NCI-H2227 (cell line): ENCODE measurements around the gene ATP2B2.

ENCODE experiments used
- DNase-seq: peaks from one replicate; lab custom pipeline; 2025; ENCODE audit not compliant: unreplicated experiment; lab: John Stamatoyannopoulos, UW

Gene ATP2B2

DNA sequence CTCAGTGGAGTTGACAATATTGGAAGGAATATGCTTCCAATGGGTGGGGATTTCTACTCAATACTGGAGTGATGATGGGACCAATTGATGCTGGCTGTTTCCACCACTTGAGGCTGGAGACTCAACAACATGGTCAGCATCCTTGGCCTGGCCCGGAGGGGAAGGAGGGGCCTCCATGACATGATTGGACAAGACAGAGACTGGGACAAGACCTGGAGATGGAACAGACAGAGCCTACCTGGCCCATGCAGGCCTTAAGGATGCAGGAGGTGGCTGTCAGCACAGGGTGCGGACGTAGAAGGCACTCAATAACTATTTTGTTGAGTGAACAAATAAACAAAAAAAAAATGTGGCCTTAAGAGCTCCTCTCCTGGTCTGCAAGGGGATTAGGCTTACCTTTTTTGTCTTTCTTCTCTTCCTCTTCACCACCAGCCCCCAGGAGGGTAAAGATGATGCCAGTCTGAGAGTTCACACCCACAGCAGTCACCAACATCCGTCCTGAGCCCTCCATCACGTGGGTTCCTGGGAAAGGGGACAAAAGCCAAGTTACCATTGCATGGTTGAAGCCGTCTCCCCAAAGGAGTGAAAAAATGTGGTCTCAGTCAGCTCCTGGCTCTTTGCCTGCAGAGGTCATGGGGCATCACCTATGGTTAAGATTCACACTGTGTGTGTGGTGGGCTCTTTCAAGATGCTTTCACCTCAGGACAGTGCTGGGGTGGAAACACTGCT lies 117.3 kb downstream of the ATP2B2 start:
- DNase-seq = peak; percentile 20

DNA sequence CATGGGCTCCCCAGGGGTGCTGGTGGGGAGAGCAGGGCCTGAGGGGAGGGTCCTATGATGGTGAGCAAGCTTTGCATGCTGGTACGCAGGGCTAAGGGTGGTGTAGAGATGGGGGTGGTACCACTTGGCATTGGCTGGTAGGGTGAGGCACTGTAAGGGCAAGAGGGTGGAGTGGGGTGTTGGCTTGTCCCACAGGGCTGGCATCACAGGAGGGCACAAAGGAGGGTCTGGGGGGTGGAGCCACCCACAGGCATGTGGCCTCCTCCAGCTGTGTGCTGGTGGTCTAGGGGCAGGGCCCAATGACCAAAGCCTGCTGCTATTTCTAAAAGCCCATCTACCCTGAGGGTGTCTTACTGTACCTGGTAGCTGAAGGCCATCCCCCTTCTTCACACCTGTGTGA lies 119.3 kb downstream of the ATP2B2 start:
- no peak for DNase-seq

DNA sequence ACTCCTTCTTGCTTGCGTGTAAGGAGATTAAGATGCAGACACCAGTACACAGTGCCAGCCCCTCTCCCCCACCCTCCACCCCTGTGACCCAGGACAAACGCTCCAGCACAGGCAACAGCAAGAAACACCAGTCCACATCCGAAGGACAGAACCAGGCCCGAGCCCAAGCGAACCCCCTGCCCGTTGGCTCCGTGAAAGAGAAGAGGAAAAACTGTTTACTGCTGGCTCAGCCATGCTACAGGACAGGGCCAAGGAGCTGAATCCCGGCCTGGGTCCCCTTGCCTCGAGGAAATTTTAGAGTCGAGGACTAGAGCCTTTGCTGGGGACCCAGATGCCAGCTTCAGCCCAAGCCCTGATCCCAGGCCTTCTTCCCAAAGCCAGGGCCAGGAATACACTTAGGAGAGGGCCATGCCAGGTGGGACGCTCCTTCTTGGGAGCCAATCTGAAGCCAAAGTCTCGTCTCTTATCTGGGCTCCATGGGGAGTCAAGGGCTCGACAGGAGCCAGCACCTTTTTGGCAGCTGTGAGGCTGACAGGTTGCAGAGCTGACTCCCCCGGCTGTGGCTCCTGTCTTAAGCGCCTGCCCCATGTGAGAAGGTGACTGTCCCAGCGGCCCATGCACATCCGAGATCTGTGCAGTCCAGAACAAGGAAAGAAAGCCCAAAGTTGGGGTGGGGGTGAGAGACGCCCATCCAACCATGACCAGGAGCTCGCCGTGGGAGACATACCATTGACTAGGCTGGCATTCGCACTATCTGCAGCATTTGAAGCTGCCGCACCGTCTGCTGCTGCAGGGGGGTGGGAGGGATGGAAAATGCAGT lies 120.6 kb downstream of the ATP2B2 start:
- no peak for DNase-seq

DNA sequence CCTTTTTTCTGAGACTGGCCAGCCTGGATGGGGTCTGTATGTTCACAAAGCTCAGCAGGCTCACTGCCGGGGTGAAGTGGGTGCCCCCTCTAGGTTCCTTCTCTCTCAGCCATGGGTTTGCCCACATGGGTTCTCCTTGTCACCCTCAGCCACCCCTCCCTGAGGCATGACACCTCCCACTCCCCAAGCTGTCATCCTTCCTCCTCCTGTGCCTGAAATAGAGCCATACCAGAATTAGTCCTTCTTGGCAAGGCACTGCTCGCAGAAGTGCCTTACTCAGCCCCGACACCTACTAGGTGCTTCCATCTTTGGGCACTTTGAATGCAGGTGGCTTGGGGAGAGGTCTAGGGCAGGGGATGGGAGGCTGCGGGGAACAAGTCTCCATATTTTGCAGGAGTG lies 121.5 kb downstream of the ATP2B2 start:
- no peak for DNase-seq

DNA sequence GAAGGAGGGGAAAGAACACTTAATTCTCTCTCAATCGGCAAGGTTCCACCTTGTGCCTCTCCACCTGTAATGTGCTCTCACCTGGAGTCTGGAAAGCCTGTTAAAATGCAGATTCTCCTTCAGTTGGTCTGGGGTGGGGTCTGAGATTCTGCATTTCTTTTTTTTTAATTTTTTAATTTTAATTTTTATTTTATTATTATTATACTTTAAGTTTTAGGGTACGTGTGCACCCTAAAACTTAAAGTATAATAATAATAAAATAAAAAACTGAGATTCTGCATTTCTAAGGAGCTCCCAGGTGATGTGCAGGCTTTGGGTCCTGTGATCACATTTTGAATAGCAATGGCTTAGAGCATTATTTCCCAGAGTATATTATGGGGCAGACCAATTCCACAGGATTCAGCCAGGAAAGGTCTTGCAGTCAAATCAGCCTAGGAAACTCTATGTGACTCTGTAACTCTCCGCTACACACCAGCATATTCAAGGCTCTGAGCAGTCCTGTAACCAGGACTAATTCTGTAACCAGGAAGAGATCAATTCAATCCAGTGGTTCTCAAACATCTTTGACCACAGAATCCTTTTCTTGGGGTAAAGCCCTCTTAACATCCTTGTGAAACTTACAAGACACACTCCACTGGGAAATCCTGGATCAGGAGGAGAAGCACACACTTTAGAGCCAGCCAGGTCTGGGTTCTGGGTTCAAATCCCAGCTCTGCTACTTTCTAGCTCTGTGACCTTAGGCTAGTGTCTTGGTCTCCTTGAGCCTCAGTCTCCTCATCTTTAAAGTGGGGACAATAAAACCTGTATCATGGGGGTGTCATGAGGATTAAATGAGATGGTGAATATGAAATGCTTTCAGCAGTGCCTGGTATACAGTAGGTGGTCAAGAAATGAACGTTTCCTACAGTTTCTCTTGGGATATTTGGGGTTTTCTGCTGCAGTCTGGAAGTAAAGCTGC lies 122.2 kb downstream of the ATP2B2 start:
- DNase-seq = no peak

DNA sequence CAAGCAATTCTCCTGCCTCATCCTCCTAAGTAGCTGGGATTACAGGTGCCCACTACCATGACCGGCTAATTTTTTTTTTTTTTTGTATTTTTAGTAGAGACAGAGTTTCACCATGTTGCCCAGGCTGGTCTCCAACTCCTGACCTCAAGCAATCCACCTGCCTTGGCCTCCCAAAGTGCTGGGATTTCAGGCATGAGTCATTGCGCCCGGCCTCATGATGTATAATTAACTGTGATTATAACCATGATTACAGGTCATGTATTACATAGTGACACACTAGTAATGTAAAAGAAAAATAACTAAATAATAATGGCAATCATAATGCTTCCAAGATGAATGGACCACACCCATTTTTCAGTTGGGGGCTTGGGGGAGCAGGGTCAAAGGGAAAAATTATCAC lies 122.9 kb downstream of the ATP2B2 start:
- peak; percentile 3 for DNase-seq

DNA sequence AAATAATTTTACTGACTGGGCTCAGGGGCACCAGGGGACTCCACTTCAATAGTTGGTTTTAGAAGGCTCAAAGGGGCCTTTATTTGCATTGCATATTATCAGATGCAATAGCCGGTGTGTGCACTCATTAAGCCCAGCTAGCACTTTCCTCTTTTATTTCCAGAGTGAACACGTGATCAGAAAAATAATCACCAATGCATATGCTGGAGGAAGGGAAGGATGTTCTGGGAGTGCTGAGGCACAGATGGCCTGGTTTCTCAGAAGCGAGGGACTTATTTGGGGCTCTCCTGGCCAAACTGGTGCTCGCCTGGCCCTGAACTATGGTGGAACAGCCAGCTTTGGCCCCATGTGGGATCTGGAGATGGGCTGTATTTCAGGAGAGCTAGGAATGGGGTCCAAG lies 124.0 kb downstream of the ATP2B2 start:
- no peak for DNase-seq

DNA sequence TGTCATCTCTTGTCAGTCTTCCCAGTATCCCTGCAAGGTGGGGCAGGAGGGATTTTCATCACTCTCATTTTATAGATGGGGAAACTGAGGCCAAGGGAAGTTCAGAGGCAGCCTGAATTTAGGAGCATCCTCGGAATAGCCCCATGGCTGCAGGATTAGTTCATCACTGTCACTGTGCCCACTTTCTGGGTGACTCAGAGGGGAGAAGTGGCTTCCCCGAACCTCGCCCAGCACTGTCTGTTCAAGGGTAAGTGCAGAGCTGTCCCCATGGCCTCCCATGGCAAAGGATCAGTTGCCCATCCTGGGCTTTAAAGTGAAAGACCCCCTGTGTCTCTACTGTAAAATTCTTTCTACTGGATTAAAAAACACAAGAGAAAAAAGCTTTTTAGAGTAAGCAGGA lies 124.5 kb downstream of the ATP2B2 start:
- DNase-seq = no peak

DNA sequence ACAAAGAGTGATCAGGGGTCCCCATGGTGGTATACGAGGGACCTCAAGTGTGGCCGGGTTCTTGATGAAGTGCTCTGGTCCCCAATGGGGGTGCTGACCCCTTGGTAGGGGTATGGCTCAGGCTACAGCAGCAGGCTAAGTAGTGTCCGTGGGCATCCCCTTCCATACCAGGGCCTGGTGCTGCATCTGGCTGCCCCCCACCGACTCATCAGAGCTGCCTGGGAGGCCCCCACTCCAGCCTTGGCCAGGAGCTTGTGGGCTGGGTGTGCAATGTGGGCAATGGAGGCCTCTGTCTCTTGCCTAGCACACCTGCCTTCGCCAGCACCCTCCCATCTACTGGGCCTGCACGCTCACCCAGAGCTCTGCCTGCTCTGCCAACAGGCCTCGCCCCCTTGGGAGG lies 125.4 kb downstream of the ATP2B2 start:
- DNase-seq = no peak

DNA sequence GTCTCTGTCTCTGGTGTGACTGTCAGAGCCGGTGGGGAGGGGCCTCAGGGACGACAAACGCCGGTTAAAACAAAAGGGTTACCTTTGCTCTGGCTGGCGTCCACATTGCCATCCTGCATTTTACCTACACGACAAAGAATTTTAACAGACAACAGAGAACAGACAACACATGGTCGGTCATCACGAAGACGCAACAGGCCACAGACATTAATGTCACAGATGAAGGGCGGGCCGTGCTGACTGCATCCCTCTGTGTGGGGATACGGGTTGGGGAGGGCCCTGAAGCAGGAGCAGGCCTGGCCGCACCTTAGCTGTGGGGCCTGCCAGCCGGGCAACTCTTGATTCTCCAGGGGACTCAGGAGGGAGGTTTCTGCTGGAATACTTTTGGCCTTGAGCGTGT lies 126.2 kb downstream of the ATP2B2 start:
- no peak for DNase-seq

DNA sequence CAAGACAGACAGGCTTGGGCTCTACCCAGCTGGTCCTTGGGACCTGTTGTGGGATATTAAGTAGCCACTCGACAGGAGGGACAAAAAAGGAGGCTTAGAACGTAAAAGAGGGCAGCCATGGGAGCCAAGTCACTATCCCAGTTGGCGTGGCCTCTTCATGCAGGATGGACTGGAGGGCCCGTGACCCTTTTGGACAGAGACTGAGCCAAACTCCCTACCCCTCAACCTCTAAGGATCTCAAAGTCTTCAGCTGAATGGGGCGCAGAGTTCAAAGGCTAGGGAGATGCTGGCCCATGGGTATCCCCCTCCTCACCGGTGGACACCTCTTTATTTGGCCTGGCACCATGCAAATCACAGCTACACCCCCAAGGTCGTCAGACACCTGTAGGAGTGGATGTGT lies 126.6 kb downstream of the ATP2B2 start:
- no peak for DNase-seq

DNA sequence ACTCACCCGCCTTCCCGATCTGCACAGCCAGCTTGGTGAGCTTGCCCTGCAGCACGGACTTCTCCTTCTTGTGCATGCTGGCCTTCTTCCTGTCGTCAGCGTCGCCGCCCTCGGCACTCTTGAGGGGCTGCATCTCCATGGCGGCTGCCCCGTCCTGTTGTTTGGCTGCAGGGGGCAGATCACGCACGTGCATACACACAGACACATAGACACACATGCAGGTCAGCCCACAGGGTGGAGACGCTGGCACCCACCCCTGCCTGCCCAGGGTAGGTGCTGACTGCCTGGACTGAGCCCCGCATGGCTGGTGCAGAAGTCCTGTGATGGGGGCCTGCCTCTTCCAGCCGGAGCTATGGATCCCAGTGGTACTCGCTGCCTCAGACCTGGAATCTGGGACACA lies 127.1 kb downstream of the ATP2B2 start:
- no peak for DNase-seq

DNA sequence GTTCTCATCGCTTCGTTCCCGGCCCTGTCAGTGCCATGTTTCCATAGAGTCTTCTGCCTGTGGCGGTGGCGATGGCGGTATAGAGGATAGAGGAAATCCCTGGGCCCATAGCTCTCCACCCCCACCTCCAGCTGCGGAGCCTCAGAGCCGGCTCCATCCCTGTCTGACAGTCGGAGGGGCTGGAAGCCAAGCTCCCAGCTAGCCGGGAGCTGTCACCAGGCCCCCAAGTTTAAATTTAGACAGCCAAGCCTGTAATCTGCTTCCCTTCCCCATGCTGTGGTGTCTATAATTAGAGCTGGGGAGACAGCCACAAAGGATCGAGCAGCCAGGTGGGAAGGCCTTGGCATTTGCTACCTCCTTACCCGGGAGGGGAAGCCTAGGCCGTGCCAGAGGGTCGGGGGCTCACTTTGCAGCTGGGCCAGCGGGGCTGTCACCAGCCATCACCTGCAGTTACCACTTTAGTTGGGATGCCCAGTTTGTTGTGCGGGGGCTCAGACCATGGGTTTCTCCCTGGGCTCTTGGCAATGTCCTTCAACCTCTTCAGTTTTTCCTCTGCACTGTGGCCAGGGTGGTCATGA lies 128.1 kb downstream of the ATP2B2 start:
- DNase-seq = peak; percentile 24

DNA sequence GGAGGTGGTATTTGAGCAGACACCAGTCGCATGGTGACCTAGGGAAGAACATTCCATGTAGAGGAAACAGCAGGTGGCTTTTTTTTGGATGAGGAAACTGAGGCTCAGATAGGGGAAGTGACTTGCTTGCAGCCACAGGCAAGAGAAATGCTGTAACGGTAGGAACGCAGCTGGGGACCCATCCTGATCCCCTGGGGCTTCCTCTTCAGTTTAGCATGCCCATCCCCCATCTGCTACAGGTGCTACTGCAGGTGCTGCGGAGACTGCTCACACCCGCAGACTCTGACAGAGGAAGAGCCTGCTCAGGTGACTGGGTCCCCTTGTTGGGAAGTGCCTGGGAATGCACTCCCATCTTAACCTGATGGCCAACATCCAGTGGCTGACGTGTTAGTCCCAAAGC lies 129.0 kb downstream of the ATP2B2 start:
- DNase-seq = no peak

DNA sequence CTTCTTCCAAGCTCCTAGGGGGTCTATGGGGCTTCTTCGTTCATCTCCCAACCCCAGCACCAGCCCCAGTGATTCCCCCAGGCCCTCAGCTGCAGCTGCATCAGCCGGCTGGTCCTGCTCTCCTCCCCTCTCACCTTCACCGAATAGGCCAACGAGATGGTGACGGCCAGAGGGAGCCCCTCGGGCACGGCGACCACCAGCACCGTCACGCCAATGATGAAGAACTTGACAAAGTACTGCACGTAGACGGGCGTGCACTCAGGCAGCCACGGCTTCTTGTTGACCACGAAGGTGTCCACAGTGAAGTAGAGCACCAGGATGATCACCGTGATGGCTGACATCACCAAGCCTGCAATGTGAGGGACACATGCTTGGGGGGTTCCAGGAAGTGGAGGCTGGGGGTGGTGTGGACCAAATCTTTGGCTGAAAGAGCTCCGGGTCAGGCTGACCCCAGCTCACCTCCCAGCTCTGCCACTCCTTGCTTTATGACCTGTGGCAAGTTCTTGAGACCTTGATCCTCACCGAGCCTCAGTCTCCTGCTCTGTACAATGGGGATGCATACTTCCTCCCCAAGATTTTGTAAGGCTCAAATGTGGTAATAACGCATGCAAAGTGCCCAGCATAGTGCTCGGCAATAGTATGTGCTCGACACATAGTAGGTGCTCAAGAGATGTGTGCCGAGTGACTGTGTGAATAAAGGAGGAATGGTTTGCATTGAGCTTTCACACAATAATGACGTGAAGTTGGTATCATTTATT lies 129.9 kb downstream of the ATP2B2 start:
- DNase-seq = no peak

DNA sequence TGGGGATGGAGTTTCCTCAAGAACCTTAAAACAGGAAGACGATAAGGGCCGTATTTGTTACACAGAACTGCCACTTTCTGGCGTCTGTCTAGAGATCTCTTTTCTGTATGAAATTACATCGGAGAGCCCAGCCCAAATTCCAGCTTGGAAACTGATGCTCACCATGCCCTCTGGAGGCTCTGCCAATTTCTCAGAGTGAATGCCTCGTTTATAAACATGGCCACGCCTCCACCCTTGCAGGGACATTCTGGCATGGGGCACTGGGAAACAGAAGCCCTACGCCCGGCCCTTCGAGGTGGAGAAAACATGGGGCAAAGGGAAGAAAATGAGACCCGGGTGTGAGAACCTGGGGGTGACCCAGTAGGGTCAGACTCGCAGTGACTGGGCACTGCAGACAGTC lies 131.1 kb downstream of the ATP2B2 start:
- no peak for DNase-seq

DNA sequence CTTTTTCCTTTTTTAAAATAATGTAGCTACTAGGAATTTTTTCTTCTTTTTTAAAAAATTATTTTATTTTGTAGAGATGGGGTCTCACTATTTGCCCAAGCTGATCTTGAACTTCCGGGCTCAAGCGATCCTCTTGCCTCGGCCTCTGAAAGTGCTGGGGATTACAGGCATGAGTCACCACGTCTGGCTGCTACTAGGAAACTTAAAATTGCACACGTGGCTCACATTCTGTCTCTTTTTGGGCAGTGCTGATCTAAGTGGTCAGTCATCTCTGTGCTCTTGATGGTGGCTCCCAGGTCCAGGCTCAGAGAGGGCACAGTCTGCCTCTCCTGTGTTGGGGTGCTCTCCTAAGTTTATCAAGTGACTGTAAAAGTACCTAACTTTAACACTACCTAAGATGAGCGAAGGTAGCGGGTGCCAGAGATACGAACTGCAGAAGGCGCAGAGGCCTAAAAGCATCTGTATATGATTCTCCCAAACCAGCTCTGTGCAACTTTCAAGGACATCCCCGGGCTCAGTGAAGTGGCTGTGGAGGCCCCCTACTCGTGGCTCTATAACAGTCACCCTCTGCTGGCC lies 131.6 kb downstream of the ATP2B2 start:
- no peak for DNase-seq

DNA sequence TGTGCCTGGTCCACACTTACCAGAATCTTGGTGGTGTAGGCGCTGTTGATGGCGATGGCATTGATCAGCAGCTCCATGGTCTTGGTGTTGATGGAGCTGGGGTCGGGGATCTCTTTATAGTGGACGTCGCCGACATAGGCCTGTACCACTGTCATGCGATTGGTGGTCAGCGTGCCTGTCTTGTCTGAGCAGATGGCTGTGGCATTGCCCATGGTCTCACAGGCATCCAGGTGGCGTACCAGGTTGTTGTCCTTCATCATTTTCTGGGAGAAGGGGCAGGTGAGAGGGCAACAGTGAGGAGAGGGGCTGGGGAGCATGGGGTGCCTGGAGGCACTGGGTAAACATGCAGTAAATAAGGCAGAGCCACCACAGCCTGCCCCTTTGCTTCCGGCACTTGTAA lies 133.6 kb downstream of the ATP2B2 start:
- DNase-seq = no peak

DNA sequence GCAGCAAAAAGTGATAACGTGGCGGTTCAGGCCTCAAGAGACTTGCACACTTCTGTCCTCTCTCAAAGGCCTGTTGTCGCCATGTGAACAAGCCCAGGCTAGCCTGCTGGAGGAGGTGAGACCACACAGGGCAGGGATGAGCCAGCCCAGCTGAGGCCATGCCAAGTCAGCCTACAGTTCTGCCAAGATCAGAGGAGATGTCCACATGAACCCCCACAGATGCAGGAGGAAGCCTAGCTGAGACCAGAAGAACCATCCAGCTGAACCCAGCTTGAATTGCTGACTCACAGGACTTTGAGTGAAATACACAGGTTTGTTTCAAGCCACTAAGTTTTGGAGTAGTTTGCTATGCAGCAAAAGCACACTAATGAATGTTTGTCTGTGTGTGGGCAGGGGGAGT lies 134.2 kb downstream of the ATP2B2 start:
- DNase-seq = no peak

DNA sequence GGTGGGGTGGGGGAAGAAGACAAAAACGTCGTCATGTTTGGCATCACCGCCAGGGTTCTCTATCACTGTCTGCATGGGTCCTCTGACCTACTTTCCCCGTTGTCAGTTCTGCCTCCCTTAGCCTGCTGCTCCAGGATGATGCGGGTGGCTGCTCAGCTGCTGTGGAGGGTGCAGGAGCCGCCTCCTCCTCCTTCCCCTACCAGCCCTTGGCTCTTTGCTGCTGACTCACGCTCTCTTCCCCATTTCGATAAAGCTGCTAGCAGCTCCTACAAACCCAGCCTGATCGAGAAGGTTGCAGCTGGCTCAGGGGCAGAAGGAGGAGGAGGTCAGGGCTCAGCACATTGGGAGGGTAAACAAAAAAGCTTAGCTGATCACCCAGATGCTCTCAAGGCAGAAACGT lies 135.0 kb downstream of the ATP2B2 start:
- no peak for DNase-seq
